Muscle of leg (tissue), 11 donors: Measurements from ENCODE around the gene CNTN5. TPM values are rescaled to one million over a fixed set of nuclear protein-coding genes. Genes with fewer than 3 reads are reported as not detected.

Source experiments
- DNase-seq: peaks from one replicate; pipeline ENCODE4 v3.0.0; 2013
- H3K27ac ChIP-seq: one replicate; pipeline ENCODE4 v1.5.1; 2013; ENCODE audit warnings: mild to moderate bottlenecking, low read length, control low read depth
- H3K27me3 ChIP-seq: one replicate; pipeline ENCODE4 v1.6.1; 2013; ENCODE audit warnings: low read length; ENCODE audit not compliant: control insufficient read depth, insufficient read depth
- H3K36me3 ChIP-seq: one replicate; pipeline ENCODE4 v1.6.1; 2013; ENCODE audit warnings: low read length; ENCODE audit not compliant: control insufficient read depth, insufficient read depth
- H3K4me1 ChIP-seq: one replicate; pipeline ENCODE4 v1.6.1; 2013; ENCODE audit warnings: low read length; ENCODE audit not compliant: control insufficient read depth, insufficient read depth
- H3K4me3 ChIP-seq: one replicate; pipeline ENCODE4 v1.5.1; 2013; ENCODE audit warnings: low read length, control low read depth
- H3K9me3 ChIP-seq: replicated peaks from 2 replicates; pipeline ENCODE4 v1.6.1; 2013; ENCODE audit warnings: low read depth, low read length; ENCODE audit not compliant: control insufficient read depth
- WGBS: methylation state at CpG from one replicate; pipeline ENCODE4 v1.1.5; 2013; ENCODE audit warnings: missing lambda C conversion rate; ENCODE audit not compliant: insufficient coverage; 5-methylcytosine and 5-hydroxymethylcytosine counted together
- polyA plus RNA-seq, 8 donors: library from polyadenylated mRNA; unstranded; fragments of 120-200 nt; gene quantifications; one replicate each; pipeline versions ENCODE4 v1.2.1 to v1.2.3, GENCODE V29; 2013; ENCODE audit warnings: inconsistent platforms in 1 of 8, low replicate concordance in 1 of 8; ENCODE audit not compliant: insufficient read length in 8 of 8, insufficient read depth in 1 of 8
- total RNA-seq: library from RNA; stranded (reverse); fragments of 120-200 nt; gene quantifications from one replicate; pipeline ENCODE4 v1.2.4, GENCODE V29; 2013

The CNTN5 gene
- total and polyA plus RNA-seq, 9 donors: 3.2 to 9.9 (median 5.7) TPM

DNA sequence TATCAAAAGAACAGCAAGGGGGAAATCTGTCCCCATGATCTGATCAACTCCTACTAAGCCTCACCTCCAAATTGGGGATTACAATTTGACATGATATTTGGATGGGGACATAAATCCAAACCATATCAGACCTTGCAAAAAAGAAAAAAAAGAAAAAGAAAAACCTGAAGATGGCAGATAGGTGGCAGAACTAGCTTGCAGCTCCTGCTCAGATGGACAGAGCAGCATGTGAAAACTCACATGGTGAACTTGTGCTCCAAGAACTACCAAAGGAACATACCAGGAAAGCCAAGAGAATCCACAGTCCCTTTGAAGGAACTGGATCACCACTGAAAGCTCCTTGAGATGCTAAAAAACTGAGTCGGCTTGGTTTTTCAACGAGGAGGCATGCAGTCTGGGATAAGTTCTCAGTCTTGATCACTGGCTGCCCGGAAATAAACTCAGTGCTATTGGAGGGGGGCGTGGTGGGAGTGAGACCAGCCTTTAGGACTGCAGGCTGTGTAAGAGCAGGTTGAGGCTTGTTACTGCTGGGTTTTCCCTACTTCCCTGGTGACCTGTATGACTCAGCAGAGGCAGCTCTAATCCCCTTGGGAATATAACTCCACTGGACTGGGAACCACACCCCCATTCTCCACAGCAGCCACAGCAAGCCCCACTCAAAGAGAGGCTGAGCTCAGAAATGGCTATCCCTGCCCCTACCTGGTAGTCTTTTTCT is 1308.0 kb downstream of the CNTN5 start:
- H3K4me3 ChIP-seq: no peak overlapping the region
- no peaks in the 10 kb centered on the region for H3K36me3 ChIP-seq
- no peak for DNase-seq
- H3K9me3 ChIP-seq: no peaks in the 10 kb centered on the region
- H3K27ac ChIP-seq: no peak overlapping the region
- 79% methylated on average over 4 of the region's 4 CpGs for WGBS
- H3K4me1 ChIP-seq: no peaks in the 10 kb centered on the region
- no peaks in the 10 kb centered on the region for H3K27me3 ChIP-seq

GRCh38 chr11:100329352-100329751 is 1308.6 kb downstream of the CNTN5 start:
- Histone ChIP-seq H3K9me3 (no peaks in the 10 kb centered on the region), H3K4me3 (no peak overlapping the region), H3K4me1 (no peaks in the 10 kb centered on the region), H3K27ac (no peak overlapping the region), H3K27me3 (no peaks in the 10 kb centered on the region), H3K36me3 (no peaks in the 10 kb centered on the region)
- DNase-seq: no peak

- WGBS: no CpG with 5 or more reads among the region's 4 CpGs
- Histone ChIP-seq H3K4me1 (no peaks in the 10 kb centered on the region), H3K9me3 (no peaks in the 10 kb centered on the region), H3K27ac (no peak overlapping the region), H3K27me3 (no peaks in the 10 kb centered on the region), H3K4me3 (no peak overlapping the region), H3K36me3 (no peaks in the 10 kb centered on the region)
- DNase-seq: no peak
These were observed 1316.1 kb downstream of the CNTN5 start for GRCh38 chr11:100336873-100337272.

GRCh38 chr11:100338144-100338840 is 1317.5 kb downstream of the CNTN5 start:
- 92% methylated on average over 2 of the region's 6 CpGs for WGBS
- DNase-seq: no peak

GRCh38 chr11:100340466-100341319 is 1319.9 kb downstream of the CNTN5 start:
- H3K4me3 ChIP-seq: no peak overlapping the region
- 87% methylated on average over 3 of the region's 9 CpGs for WGBS
- no peak for DNase-seq
- no peaks in the 10 kb centered on the region for H3K27me3 ChIP-seq
- no peaks in the 10 kb centered on the region for H3K9me3 ChIP-seq
- H3K4me1 ChIP-seq: no peaks in the 10 kb centered on the region
- H3K36me3 ChIP-seq: no peaks in the 10 kb centered on the region
- H3K27ac ChIP-seq: no peak overlapping the region

More at GRCh38 chr11:100338144-100338840, 1317.5 kb downstream of the CNTN5 start:
- Histone ChIP-seq H3K27ac (no peak overlapping the region), H3K4me1 (no peaks in the 10 kb centered on the region), H3K9me3 (no peaks in the 10 kb centered on the region), H3K36me3 (no peaks in the 10 kb centered on the region), H3K4me3 (no peak overlapping the region), H3K27me3 (no peaks in the 10 kb centered on the region)

- no peaks in the 10 kb centered on the region for H3K4me1 ChIP-seq
- no peak overlapping the region for H3K4me3 ChIP-seq
- no peaks in the 10 kb centered on the region for H3K27me3 ChIP-seq
- H3K36me3 ChIP-seq: no peaks in the 10 kb centered on the region
- no peak overlapping the region for H3K27ac ChIP-seq
- DNase-seq: no peak
- H3K9me3 ChIP-seq: no peaks in the 10 kb centered on the region
These were observed 1332.3 kb downstream of the CNTN5 start for GRCh38 chr11:100353083-100353482.

DNA sequence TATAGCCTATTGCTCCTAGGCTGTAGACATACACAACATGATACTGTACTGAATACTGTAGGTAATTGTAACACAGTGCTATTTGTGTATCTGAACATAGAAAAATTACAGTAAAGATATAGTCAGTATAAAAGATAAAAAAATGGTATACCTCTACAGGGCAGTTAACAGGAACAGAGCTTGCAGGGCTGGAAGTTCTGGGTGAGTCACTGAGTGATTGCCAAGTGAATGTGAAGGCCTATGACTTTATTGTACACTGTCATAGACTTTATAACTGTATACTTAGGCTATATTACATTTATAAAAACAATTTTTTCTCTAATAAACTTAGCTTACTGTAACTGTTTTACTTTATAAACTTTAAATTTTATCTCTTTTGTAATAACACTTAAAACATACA is 1334.0 kb downstream of the CNTN5 start:
- H3K36me3 ChIP-seq: no peaks in the 10 kb centered on the region
- no peaks in the 10 kb centered on the region for H3K9me3 ChIP-seq
- H3K27me3 ChIP-seq: no peaks in the 10 kb centered on the region
- no peaks in the 10 kb centered on the region for H3K4me1 ChIP-seq
- H3K4me3 ChIP-seq: no peak overlapping the region
- no peak for DNase-seq
- no peak overlapping the region for H3K27ac ChIP-seq

DNA sequence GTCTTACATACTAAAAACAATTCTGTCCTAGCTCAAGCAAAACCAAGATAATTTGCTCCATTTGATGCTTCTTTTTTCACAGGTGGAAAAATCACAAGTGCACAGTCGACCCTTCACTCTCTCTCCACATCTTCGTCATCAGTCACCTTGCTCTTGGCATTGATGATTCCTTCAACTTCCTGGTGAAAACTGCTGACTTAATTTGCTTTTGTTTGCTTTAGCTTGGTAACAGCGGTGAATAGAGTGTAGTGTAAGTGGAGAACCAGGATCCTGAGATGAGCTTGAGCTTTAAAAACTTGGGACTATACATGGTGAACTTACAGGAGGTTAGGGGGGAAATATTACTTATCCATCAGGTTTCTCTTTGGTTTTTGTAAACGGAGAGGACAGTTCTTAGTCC is 1335.3 kb downstream of the CNTN5 start:
- Histone ChIP-seq H3K9me3 (no peaks in the 10 kb centered on the region), H3K27ac (no peak overlapping the region), H3K4me3 (no peak overlapping the region), H3K4me1 (no peaks in the 10 kb centered on the region), H3K27me3 (no peaks in the 10 kb centered on the region), H3K36me3 (no peaks in the 10 kb centered on the region)
- 40% methylated on average over 1 of the region's 4 CpGs for WGBS
- DNase-seq: no peak

GRCh38 chr11:100359281-100359680 is 1338.5 kb downstream of the CNTN5 start:
- H3K4me3 ChIP-seq: no peak overlapping the region
- peak; percentile 91 for DNase-seq
- H3K36me3 ChIP-seq: no peaks in the 10 kb centered on the region
- 17% methylated on average over 3 of the region's 4 CpGs for WGBS
- H3K4me1 ChIP-seq: no peaks in the 10 kb centered on the region
- H3K27me3 ChIP-seq: no peaks in the 10 kb centered on the region
- no peak overlapping the region for H3K27ac ChIP-seq
- H3K9me3 ChIP-seq: peaks cover 1% of the 10 kb centered on the region

DNA sequence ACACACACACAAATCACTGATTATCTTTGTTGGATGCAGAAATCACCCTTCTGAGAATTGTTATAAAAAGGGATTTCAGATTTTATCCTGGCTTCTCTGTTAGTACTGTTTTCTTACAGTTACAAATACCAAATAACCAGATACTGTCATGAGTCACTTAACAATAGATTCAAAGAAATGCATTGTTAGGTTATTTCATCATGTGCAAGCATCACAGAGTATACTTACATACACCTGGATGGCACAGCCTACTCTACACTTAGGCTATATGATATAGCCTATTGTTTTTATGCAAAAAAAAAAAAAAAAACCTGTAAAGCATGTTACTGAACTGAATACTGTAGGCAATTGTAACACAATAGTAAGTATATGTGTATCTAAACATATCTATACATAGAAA is 1347.1 kb downstream of the CNTN5 start:
- Histone ChIP-seq H3K36me3 (no peaks in the 10 kb centered on the region), H3K9me3 (peaks cover 8% of the 10 kb centered on the region), H3K27ac (no peak overlapping the region), H3K4me3 (no peak overlapping the region), H3K27me3 (no peaks in the 10 kb centered on the region), H3K4me1 (no peaks in the 10 kb centered on the region)
- DNase-seq: no peak
